Right lobe of liver (tissue), 4 donors: Measurements from ENCODE around the gene MFSD11.

Experiments used
- CTCF ChIP-seq, 4 donors: fragments of 200-600 bp in 3 of 4; fragments of 450-650 bp in 1 of 4; IDR thresholded peaks; one replicate each; pipeline versions ENCODE4 v1.5.1 to v1.8.0; 2016 to 2022; ENCODE audit warnings: antibody characterized with exemption in 4 of 4, mild to moderate bottlenecking in 2 of 4
- POLR2A ChIP-seq: fragments of 450-650 bp; IDR thresholded peaks from one replicate; pipeline ENCODE4 v1.6.1; 2017; ENCODE audit warnings: antibody characterized with exemption, mild to moderate bottlenecking
- donor health status: DM: no; HTN: no; CAD: no.
- donor health status: DM: no; HTN: no; CAD: no.
- donor health status: DM: no; HTN: yes; CAD: no.

DNA sequence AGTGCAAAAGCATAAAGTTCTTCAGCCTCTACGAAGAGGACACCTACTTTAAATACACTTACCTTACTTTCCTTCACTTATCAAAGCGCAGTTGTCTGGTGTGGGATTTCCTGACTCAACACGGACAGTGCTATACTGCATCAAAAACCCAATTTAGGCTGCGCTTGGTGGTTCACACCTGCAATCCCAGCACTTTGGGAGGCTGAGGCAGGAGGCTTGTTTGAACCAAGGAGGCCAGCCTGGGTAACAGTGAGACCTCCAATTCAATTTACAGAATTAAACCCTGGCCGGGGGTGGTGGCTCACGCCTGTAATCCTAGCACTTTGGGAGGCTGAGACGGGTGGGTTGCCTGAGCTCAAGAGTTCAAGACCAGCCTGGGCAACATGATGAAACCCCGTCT is 15.6 kb upstream of the MFSD11 start:
- no peak for TF ChIP-seq POLR2A
- no peak for TF ChIP-seq CTCF (IDR thresholded peaks at IDR 0.05)
